ENCODE measurements around the gene WNK2.

GRCh38 chr9:93266521-93267001, 82.6 kb downstream of the WNK2 start:
- TF ChIP-seq POLR2AphosphoS5 (IDR thresholded peaks at IDR 0.05; ENCODE audit: insufficient read depth, low read depth, low read length) (no peak), POLR2A (IDR thresholded peaks at IDR 0.05; ENCODE audit: low read depth, low read length) (no peak)

Data from endothelial cell of umbilical vein (primary cell).